Ovary (tissue), 9 donors: ENCODE data around the gene MDM1. TPM values are rescaled to one million over a fixed set of nuclear protein-coding genes. Genes with fewer than 3 reads are reported as not detected.

Source experiments
- DNase-seq, 5 donors: peaks; one replicate each; pipeline ENCODE4 v3.0.0-alpha.2; 2019 to 2020
- H3K27ac ChIP-seq, 2 donors: fragments of 200-600 bp; one replicate each; pipeline versions ENCODE4 v1.5.1 to v1.8.0; 2019 to 2022
- H3K27me3 ChIP-seq: fragments of 200-600 bp; one replicate; pipeline ENCODE4 v1.8.0; 2022
- H3K36me3 ChIP-seq: fragments of 200-600 bp; sonication (generic); one replicate; pipeline ENCODE4 v1.5.1; 2019
- H3K4me1 ChIP-seq: one replicate; pipeline ENCODE4 v1.8.1; 2013; ENCODE audit warnings: mild to moderate bottlenecking, moderate library complexity; ENCODE audit not compliant: insufficient read depth
- H3K4me3 ChIP-seq: fragments of 200-600 bp; sonication (generic); one replicate; pipeline ENCODE4 v1.5.1; 2017
- H3K9me3 ChIP-seq, 2 donors: fragments of 200-600 bp in 1 of 2; sonication (generic) in 1 of 2; one replicate each; pipeline versions ENCODE4 v1.5.1 to v1.8.1; 2013 to 2019; ENCODE audit warnings: mild to moderate bottlenecking in 1 of 2, moderate library complexity in 1 of 2
- CTCF ChIP-seq, 3 donors: fragments of 450-650 bp in 2 of 3; fragments of 200-600 bp in 1 of 3; IDR thresholded peaks; one replicate each; pipeline versions ENCODE4 v1.5.1 to v1.8.0; 2016 to 2022; ENCODE audit warnings: antibody characterized with exemption in 3 of 3, mild to moderate bottlenecking in 1 of 3
- EP300 ChIP-seq: sonication (generic); formaldehyde crosslinking; IDR thresholded peaks from one replicate; pipeline ENCODE4 v1.6.1; 2017; ENCODE audit warnings: antibody characterized with exemption
- POLR2A ChIP-seq: fragments of 450-650 bp; IDR thresholded peaks from one replicate; pipeline ENCODE4 v1.6.1; 2017; ENCODE audit warnings: antibody characterized with exemption, mild to moderate bottlenecking, moderate library complexity
- WGBS, 3 donors: extraction: QIAGEN DNeasy Blood & Tissue Kit in 1 of 3; methylation state at CpG; one replicate each; pipeline versions ENCODE4 v1.1.5 to v1.1.7; 2013 to 2017; 5-methylcytosine and 5-hydroxymethylcytosine counted together
- intact Hi-C, 4 donors: fragments of 100-400 bp; cut with DNase I; formaldehyde crosslinking; loops; one replicate each; pipeline versions ENCODE4 v1.11.0 to v1.15.1; 2022 to 2023
- polyA plus RNA-seq, 2 donors: library from polyadenylated mRNA; stranded (reverse); fragments of 200-250 nt in 1 of 2; fragments of 350-450 nt in 1 of 2; fragmentation: Illumina TruSeq in 1 of 2; extraction: RNeasy Lipid Tissue Mini Kit (QIAGEN cat#74804) in 1 of 2; gene quantifications; one replicate each; pipeline ENCODE4 v1.2.3, GENCODE V29; 2013 to 2014
- total RNA-seq, 7 donors: library from RNA; depleted of rRNA in 2 of 7; stranded (reverse); fragments of >200 nt in 2 of 7; fragmentation: NEBNext Ultra II Directional in 3 of 7; extraction: Animal tissue kit (Norgen Biotek cat#: 25700) in 3 of 7; gene quantifications; one replicate each; pipeline versions ENCODE4 v1.1.0 to v1.2.4, GENCODE V29; 2016 to 2023
- donor health status: DM: no; HTN: no; CAD: no; lungs with moderate emphysema.
- donor health status: DM: no; HTN: no; CAD: no.
- donor health status: Bipolar disorder and iron deficiency.
- donor health status: DM: yes; HTN: yes; CAD: no.
- donor health status: DM: no; HTN: no; CAD: no.
- donor health status: DM: yes; HTN: yes; CAD: no.

The MDM1 gene
- total and polyA plus RNA-seq, 9 donors = 9.1 to 20.4 (median 13.4) TPM

GRCh38 chr12:68364893-68365725, 32.9 kb upstream of the MDM1 start:
- H3K9me3 ChIP-seq = no peaks in the 10 kb centered on the region
- H3K36me3 ChIP-seq = no peaks in the 10 kb centered on the region
- H3K27ac ChIP-seq = peak overlapping the region in 1 of 2 donors; percentile 51
- peak; percentile 71 to 84 (median 76) for DNase-seq
- no peaks in the 10 kb centered on the region for H3K4me1 ChIP-seq
- H3K4me3 ChIP-seq = peak overlapping the region; percentile 24
- TF ChIP-seq CTCF (IDR thresholded peaks at IDR 0.05) = no peak
- TF ChIP-seq EP300 = no peak
- TF ChIP-seq POLR2A = no peak
- 2 to 4% (median 3%) methylated on average over 22 to 26 of the region's 26 CpGs for WGBS, 3 donors
- intact Hi-C loops = loop anchor here in 1 of 4 donors (10.0 kb wide), 1 partner anchor 250 kb away; the partner anchor contains the start of gene RAP1B
- H3K27me3 ChIP-seq = no peaks in the 10 kb centered on the region

- 64 to 67% (median 67%) methylated on average over 3 of the region's 3 CpGs for WGBS, 3 donors
- H3K9me3 ChIP-seq = no peaks in the 10 kb centered on the region
- H3K36me3 ChIP-seq = no peaks in the 10 kb centered on the region
- no peak for DNase-seq
- H3K27me3 ChIP-seq = no peaks in the 10 kb centered on the region
- intact Hi-C loops = loop anchor here in 1 of 4 donors (10.0 kb wide), 1 partner anchor 250 kb away; the partner anchor contains the start of gene RAP1B
- TF ChIP-seq EP300 = no peak
- TF ChIP-seq CTCF (IDR thresholded peaks at IDR 0.05) = no peak
- no peak for TF ChIP-seq POLR2A
- peak overlapping the region in 1 of 2 donors; percentile 51 for H3K27ac ChIP-seq
- no peaks in the 10 kb centered on the region for H3K4me1 ChIP-seq
- peak overlapping the region; percentile 24 for H3K4me3 ChIP-seq
Observed at GRCh38 chr12:68364328-68364727, 32.2 kb upstream of the MDM1 start.

GRCh38 chr12:68361953-68362352, 29.8 kb upstream of the MDM1 start:
- no peak for TF ChIP-seq CTCF (IDR thresholded peaks at IDR 0.05)
- no peak for TF ChIP-seq EP300
- TF ChIP-seq POLR2A = no peak

GRCh38 chr12:68359674-68360073, 27.5 kb upstream of the MDM1 start:
- Histone ChIP-seq H3K27me3 (no peaks in the 10 kb centered on the region), H3K9me3 (no peaks in the 10 kb centered on the region), H3K27ac (no peak overlapping the region), H3K4me1 (no peaks in the 10 kb centered on the region), H3K36me3 (no peaks in the 10 kb centered on the region), H3K4me3 (no peak overlapping the region)
- DNase-seq = no peak
- TF ChIP-seq POLR2A = no peak
- intact Hi-C loops = loop anchor here in 2 of 4 donors (5.0 to 10.0 kb wide), 2 partner anchors 255 to 328 kb away; partner anchors contain the start of genes NUP107 (in 1 of the 2) and RAP1B (in 1 of the 2)

More at GRCh38 chr12:68361953-68362352, 29.8 kb upstream of the MDM1 start:
- Histone ChIP-seq H3K4me3 (no peak overlapping the region), H3K4me1 (no peaks in the 10 kb centered on the region), H3K27me3 (no peaks in the 10 kb centered on the region), H3K36me3 (no peaks in the 10 kb centered on the region), H3K27ac (no peak overlapping the region), H3K9me3 (no peaks in the 10 kb centered on the region)
- no peak for DNase-seq
- intact Hi-C loops = loop anchor here in 1 of 4 donors (10.0 kb wide), 1 partner anchor 253 kb away; the partner anchor contains the start of gene RAP1B
